SK-N-SH (cell line): ENCODE data around the gene GAS2L1. TPM values are rescaled to one million over a fixed set of nuclear protein-coding genes. Genes with fewer than 3 reads are reported as not detected.

Experiments used
- CTCF ChIA-PET: fragments of 300-600, 350-600 bp; formaldehyde crosslinking; extraction: SDS; loops from one replicate; lab custom pipeline; 2021; lab: Yijun Ruan, JAX
- POLR2A ChIA-PET: fragments of 350-600 bp; sonication (Branson Sonifier 250); formaldehyde crosslinking; extraction: SDS; loops from one replicate; lab custom pipeline; 2020; ENCODE audit warnings: antibody characterized with exemption, inconsistent platforms; lab: Yijun Ruan, JAX
- DNase-seq: peaks from one replicate; pipeline ENCODE4 v3.0.0; 2012
- H2AFZ ChIP-seq: fragments of 200-600 bp; sonication (generic); 2 replicates; pipeline ENCODE4 v1.8.1; 2016; ENCODE audit warnings: antibody characterized with exemption, mild to moderate bottlenecking, low read depth
- H3F3A ChIP-seq: fragments of 200-600 bp; sonication (generic); replicated peaks from 2 replicates; pipeline ENCODE3; 2016; ENCODE audit warnings: antibody characterized with exemption, mild to moderate bottlenecking; ENCODE audit not compliant: insufficient read depth
- H3K27ac ChIP-seq, 2 experiments: fragments of 200-500 bp in 1 of 2; fragments of 200-600 bp in 1 of 2; sonication (Bioruptor generic) in 1 of 2; sonication (generic), shearing (Covaris generic) in 1 of 2; 2 replicates each; pipeline versions ENCODE4 v1.5.1 to v1.6.1; 2014 to 2016; ENCODE audit warnings: low read depth in 2 of 2, inconsistent platforms in 1 of 2, low read length in 1 of 2, mild to moderate bottlenecking in 1 of 2, mixed read lengths in 1 of 2
- H3K27me3 ChIP-seq: fragments of 200-600 bp; sonication (generic), shearing (Covaris generic); 2 replicates; pipeline ENCODE4 v1.6.1; 2016; ENCODE audit warnings: mixed run types; ENCODE audit not compliant: insufficient read depth
- H3K36me3 ChIP-seq, 2 experiments: fragments of 200-500 bp in 1 of 2; fragments of 200-600 bp in 1 of 2; sonication (Bioruptor generic) in 1 of 2; sonication (generic) in 1 of 2; replicated peaks in 1 of 2; 2 replicates each; pipeline versions ENCODE3 to v1.5.1; 2014 to 2016; ENCODE audit warnings: low read length in 1 of 2, mild to moderate bottlenecking in 1 of 2; ENCODE audit not compliant: insufficient read depth in 2 of 2, control insufficient read depth in 1 of 2
- H3K4me1 ChIP-seq, 2 experiments: fragments of 200-500 bp in 1 of 2; fragments of 200-600 bp in 1 of 2; sonication (Bioruptor generic) in 1 of 2; sonication (generic), shearing (Covaris generic) in 1 of 2; 2 replicates each; pipeline versions ENCODE4 v1.5.1 to v1.6.1; 2014 to 2016; ENCODE audit warnings: low read depth in 1 of 2, low read length in 1 of 2, mixed run types in 1 of 2; ENCODE audit not compliant: insufficient read depth in 2 of 2, control insufficient read depth in 1 of 2
- H3K4me2 ChIP-seq: fragments of 200-600 bp; sonication (generic), shearing (Covaris generic); 2 replicates; pipeline ENCODE4 v1.6.1; 2017; ENCODE audit warnings: mixed run types
- H3K4me3 ChIP-seq, 2 experiments: fragments of 200-500 bp in 1 of 2; fragments of 200-600 bp in 1 of 2; sonication (Bioruptor generic) in 1 of 2; sonication (generic), shearing (Covaris generic) in 1 of 2; 2 replicates each; pipeline versions ENCODE4 v1.5.1 to v1.8.1; 2014 to 2016; ENCODE audit warnings: low read depth in 2 of 2, inconsistent platforms in 1 of 2, low read length in 1 of 2, mild to moderate bottlenecking in 1 of 2, mixed read lengths in 1 of 2, moderate library complexity in 1 of 2
- H3K79me2 ChIP-seq: fragments of 200-600 bp; sonication (generic); 2 replicates; pipeline ENCODE4 v1.8.1; 2017; ENCODE audit warnings: mild to moderate bottlenecking; ENCODE audit not compliant: insufficient read depth
- H3K9ac ChIP-seq: fragments of 200-600 bp; sonication (generic); 2 replicates; pipeline ENCODE4 v1.6.1; 2017; ENCODE audit warnings: mixed run types
- H3K9me2 ChIP-seq: fragments of 200-600 bp; sonication (generic); 2 replicates; pipeline ENCODE4 v1.6.1; 2017; ENCODE audit warnings: mixed run types
- H3K9me3 ChIP-seq: fragments of 200-600 bp; sonication (generic); 2 replicates; pipeline ENCODE4 v1.6.1; 2017; ENCODE audit warnings: mixed run types, mild to moderate bottlenecking, moderate library complexity
- H4K20me1 ChIP-seq: fragments of 200-600 bp; sonication (generic); 2 replicates; pipeline ENCODE4 v1.6.1; 2017; ENCODE audit warnings: mild to moderate bottlenecking, mixed run types; ENCODE audit not compliant: insufficient read depth
- EP300 ChIP-seq, 2 experiments: IDR thresholded peaks; 2 replicates each; pipeline versions ENCODE4 v1.4.0 to v1.6.1; 2012; ENCODE audit warnings: borderline replicate concordance in 1 of 2, low read depth in 1 of 2, low read length in 1 of 2
- GATA2 ChIP-seq: sonication (generic); formaldehyde crosslinking; IDR thresholded peaks from 2 replicates; pipeline ENCODE4 v1.5.0; 2020; ENCODE audit warnings: mild to moderate bottlenecking, missing genetic modification reagents
- IRF3 ChIP-seq: fragments of 150-350 bp; IDR thresholded peaks from 2 replicates; pipeline ENCODE4 v1.6.1; 2016; ENCODE audit warnings: mild to moderate bottlenecking, low read depth, low read length
- POLR2AphosphoS5 ChIP-seq: IDR thresholded peaks from 2 replicates; pipeline ENCODE4 v1.6.1; 2012; ENCODE audit warnings: low read depth, low read length
- RCOR1 ChIP-seq: fragments of 150-350 bp; IDR thresholded peaks from 2 replicates; pipeline ENCODE4 v1.6.1; 2017; ENCODE audit warnings: antibody characterized with exemption, low read length
- USF1 ChIP-seq: IDR thresholded peaks from 2 replicates; pipeline ENCODE4 v1.4.0; 2012; ENCODE audit warnings: low read depth, borderline replicate concordance
- YY1 ChIP-seq: IDR thresholded peaks from 2 replicates; pipeline ENCODE4 v1.4.0; 2012; ENCODE audit warnings: low read depth, mild to moderate bottlenecking
- ZBTB33 ChIP-seq: IDR thresholded peaks from 2 replicates; pipeline ENCODE4 v1.4.0; 2012; ENCODE audit warnings: low read depth, borderline replicate concordance
- WGBS: methylation state at CpG from one replicate; pipeline ENCODE4 v1.1.6; 2017; ENCODE audit warnings: low lambda C conversion rate; 5-methylcytosine and 5-hydroxymethylcytosine counted together
- polyA plus RNA-seq, 3 experiments: library from polyadenylated mRNA; depleted of rRNA; stranded (reverse); fragments of >200 nt; gene quantifications; 2 replicates each; pipeline ENCODE4 v1.2.3, GENCODE V29; 2012

The GAS2L1 gene
- polyA plus RNA-seq, 1 of the 3 experiments (the other 2 are of a cell fraction), result 21.8 TPM

- TF ChIP-seq GATA2, result no peak
- TF ChIP-seq POLR2AphosphoS5, result no peak
- no peak for TF ChIP-seq RCOR1
- no peak for DNase-seq
- no CpG with 5 or more reads among the region's 8 CpGs for WGBS
- Histone ChIP-seq H2AFZ (no peak overlapping the region), H3K4me1 (peaks cover 0 to 18% of the 10 kb centered on the region in 2 experiments; a peak in 1 of 4 replicates), H3K4me2 (no peak overlapping the region), H3K27me3 (no peaks in the 10 kb centered on the region), H3F3A (no peaks in the 10 kb centered on the region), H3K9ac (no peak overlapping the region), H3K36me3 (peaks cover 2 to 64% of the 10 kb centered on the region in 2 experiments), H3K9me2 (no peaks in the 10 kb centered on the region), H3K4me3 (no peak overlapping the region), H3K79me2 (no peaks in the 10 kb centered on the region), H3K9me3 (no peaks in the 10 kb centered on the region), H3K27ac (no peak overlapping the region; a peak in 1 of 4 replicates), H4K20me1 (no peaks in the 10 kb centered on the region)
- CTCF ChIA-PET, result interaction anchor here (1.0 to 1.9 kb wide), 2 partner anchors 8 to 20 kb away, joined by 3 to 8 read pairs; no protein-coding TSS in a partner anchor
- POLR2A ChIA-PET, result interaction anchor here (0.6 kb wide), 1 partner anchor 496 kb away, joined by 3 read pairs; no protein-coding TSS in a partner anchor
These were observed 26.5 kb downstream of the GAS2L1 start for GRCh38 chr22:29332886-29333496.

- no peak overlapping the region for H2AFZ ChIP-seq
- H3K9ac ChIP-seq, result no peak overlapping the region
- DNase-seq, result no peak
- H4K20me1 ChIP-seq, result no peaks in the 10 kb centered on the region
- no peaks in the 10 kb centered on the region for H3F3A ChIP-seq
- H3K36me3 ChIP-seq, result peaks cover 4 to 64% of the 10 kb centered on the region in 2 experiments
- H3K27ac ChIP-seq, result no peak overlapping the region
- no peak for TF ChIP-seq IRF3
- no peak for TF ChIP-seq EP300 (IDR thresholded peaks at IDR 0.05; ENCODE audit: borderline replicate concordance in 1 of 2, low read depth in 1 of 2, low read length in 1 of 2)
- TF ChIP-seq POLR2AphosphoS5, result no peak
- no peak for TF ChIP-seq YY1
- TF ChIP-seq ZBTB33, result no peak
- TF ChIP-seq USF1, result no peak
- no peaks in the 10 kb centered on the region for H3K9me2 ChIP-seq
- no peak overlapping the region for H3K4me3 ChIP-seq
- H3K79me2 ChIP-seq, result no peaks in the 10 kb centered on the region
- POLR2A ChIA-PET, result interaction anchor here (0.6 to 0.7 kb wide), 2 partner anchors 9 to 142 kb away, joined by 3 to 7 read pairs; no protein-coding TSS in a partner anchor
- H3K4me1 ChIP-seq, result peaks cover 0 to 18% of the 10 kb centered on the region in 2 experiments; a peak in 1 of 4 replicates
- no peak overlapping the region for H3K4me2 ChIP-seq
- CTCF ChIA-PET, result interaction anchor here (2.2 kb wide), 1 partner anchor 13 kb away, joined by 5 read pairs; no protein-coding TSS in a partner anchor
- H3K9me3 ChIP-seq, result no peaks in the 10 kb centered on the region
- H3K27me3 ChIP-seq, result no peaks in the 10 kb centered on the region
- 90% methylated on average over 2 of the region's 7 CpGs for WGBS
These were observed 27.7 kb downstream of the GAS2L1 start for GRCh38 chr22:29334148-29334547.
